Coronary artery (tissue), 2 donors: ENCODE results near the gene SRSF1.

Experiments used
- DNase-seq: peaks from one replicate; pipeline ENCODE4 v3.0.0-alpha.2; 2017; ENCODE audit warnings: low spot score
- H3K27ac ChIP-seq, 2 donors: fragments of 200-600 bp; sonication (generic); one replicate each; pipeline ENCODE4 v1.5.1; 2016 to 2019
- H3K4me3 ChIP-seq: fragments of 200-600 bp; sonication (generic); 2 replicates; pipeline ENCODE4 v1.5.1; 2016; ENCODE audit warnings: mild to moderate bottlenecking, moderate library complexity
- TF ChIP-seq, protein P1 (sequence below): fragments of 200-600 bp; sonication (generic); IDR thresholded peaks from one replicate; pipeline ENCODE4 v1.5.1; 2019; ENCODE audit warnings: antibody characterized with exemption

Gene SRSF1, protein sequence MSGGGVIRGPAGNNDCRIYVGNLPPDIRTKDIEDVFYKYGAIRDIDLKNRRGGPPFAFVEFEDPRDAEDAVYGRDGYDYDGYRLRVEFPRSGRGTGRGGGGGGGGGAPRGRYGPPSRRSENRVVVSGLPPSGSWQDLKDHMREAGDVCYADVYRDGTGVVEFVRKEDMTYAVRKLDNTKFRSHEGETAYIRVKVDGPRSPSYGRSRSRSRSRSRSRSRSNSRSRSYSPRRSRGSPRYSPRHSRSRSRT

DNA sequence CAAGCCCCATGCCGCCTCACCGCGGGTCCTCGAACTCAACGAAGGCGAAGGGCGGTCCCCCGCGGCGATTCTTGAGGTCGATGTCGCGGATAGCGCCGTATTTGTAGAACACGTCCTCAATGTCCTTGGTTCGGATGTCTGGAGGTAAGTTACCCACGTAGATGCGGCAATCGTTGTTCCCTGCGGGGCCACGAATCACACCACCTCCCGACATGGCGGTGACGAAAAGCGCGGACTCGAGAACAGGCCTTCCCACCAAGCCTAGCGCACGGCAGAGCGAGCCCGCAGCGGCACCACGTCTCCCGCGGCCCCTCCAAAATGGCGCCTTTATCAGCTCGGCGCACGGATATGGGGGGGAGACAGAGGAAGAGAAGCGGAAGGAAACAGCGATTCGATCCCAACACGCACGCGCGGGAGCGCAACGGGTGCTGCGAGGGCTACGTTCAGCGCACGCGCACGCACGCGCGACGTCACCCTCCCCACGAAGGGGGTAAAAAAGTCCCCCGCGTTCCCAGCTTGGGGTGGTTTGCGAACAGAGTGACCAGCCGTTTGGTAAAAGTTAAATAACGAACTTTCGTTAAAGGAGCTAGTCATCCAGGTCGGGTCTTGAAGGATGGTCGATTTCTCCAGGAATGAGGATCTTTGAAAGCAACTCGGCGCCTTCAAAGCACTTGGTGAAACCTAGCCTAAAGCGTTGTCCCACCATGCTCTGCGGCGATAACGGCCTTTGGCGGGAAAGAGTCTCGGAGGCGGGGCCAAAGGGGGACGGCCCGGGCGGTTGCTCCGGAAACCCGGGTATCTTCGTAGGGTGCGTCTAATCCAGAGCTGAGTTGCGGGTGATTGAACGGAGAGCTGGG, at the start of gene SRSF1:
SRSF1 (minus strand) TSS at position 323 of the 857 bp plus-strand sequence; CDS start at position 214, 109 bp downstream.
- H3K27ac ChIP-seq: peak within 1 kb of the TSS; percentile 99 to 100
- H3K4me3 ChIP-seq: peak within 1 kb of the TSS; percentile 98
- DNase-seq: peak; percentile 97
- TF ChIP-seq, protein P1, sequence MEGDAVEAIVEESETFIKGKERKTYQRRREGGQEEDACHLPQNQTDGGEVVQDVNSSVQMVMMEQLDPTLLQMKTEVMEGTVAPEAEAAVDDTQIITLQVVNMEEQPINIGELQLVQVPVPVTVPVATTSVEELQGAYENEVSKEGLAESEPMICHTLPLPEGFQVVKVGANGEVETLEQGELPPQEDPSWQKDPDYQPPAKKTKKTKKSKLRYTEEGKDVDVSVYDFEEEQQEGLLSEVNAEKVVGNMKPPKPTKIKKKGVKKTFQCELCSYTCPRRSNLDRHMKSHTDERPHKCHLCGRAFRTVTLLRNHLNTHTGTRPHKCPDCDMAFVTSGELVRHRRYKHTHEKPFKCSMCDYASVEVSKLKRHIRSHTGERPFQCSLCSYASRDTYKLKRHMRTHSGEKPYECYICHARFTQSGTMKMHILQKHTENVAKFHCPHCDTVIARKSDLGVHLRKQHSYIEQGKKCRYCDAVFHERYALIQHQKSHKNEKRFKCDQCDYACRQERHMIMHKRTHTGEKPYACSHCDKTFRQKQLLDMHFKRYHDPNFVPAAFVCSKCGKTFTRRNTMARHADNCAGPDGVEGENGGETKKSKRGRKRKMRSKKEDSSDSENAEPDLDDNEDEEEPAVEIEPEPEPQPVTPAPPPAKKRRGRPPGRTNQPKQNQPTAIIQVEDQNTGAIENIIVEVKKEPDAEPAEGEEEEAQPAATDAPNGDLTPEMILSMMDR: no peak

DNA sequence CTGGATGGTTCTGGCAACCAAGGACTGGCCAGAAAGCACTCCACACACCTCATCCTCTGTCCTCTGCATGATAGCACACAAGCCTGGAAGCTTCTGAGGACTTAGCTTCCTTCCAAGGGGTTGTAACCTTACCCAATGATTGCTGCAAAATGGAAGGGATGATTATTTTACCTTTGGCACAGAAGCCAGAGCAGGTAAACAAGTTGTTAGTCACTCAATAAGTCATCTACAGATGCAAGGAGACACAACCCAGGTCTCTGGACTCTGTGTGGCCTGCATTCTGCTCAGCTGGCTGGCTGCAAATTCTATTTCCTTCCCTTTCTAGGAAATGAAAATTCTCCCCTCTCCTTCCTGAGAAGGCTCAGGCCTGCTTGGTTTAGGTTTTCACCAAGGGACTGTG, 49.4 kb upstream of the SRSF1 start:
- Histone ChIP-seq H3K4me3 (no peak overlapping the region), H3K27ac (no peak overlapping the region)
- TF ChIP-seq, protein P1: no peak
- no peak for DNase-seq

DNA sequence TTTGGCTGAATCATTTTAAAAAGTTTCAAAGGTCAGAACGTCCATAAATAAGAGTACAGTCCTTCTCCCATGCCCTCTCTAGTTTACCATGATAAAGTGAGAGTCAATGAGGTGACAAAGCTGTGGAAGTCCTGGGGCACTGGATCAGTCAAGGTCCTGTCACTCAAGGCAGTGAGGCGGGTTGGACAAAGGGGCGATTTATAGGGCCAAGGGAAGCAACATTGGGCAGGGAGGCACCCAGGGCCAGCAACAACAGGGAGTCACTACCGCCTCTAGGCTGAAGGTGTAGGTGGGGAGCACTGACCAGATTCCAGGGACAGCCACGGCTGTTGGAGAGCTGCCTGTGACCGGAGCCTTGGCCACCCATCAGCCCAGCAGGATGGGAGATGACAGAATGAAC, 47.6 kb upstream of the SRSF1 start:
- H3K27ac ChIP-seq: no peak overlapping the region
- TF ChIP-seq, protein P1: no peak
- no peak overlapping the region for H3K4me3 ChIP-seq
- peak; percentile 35 for DNase-seq

DNA sequence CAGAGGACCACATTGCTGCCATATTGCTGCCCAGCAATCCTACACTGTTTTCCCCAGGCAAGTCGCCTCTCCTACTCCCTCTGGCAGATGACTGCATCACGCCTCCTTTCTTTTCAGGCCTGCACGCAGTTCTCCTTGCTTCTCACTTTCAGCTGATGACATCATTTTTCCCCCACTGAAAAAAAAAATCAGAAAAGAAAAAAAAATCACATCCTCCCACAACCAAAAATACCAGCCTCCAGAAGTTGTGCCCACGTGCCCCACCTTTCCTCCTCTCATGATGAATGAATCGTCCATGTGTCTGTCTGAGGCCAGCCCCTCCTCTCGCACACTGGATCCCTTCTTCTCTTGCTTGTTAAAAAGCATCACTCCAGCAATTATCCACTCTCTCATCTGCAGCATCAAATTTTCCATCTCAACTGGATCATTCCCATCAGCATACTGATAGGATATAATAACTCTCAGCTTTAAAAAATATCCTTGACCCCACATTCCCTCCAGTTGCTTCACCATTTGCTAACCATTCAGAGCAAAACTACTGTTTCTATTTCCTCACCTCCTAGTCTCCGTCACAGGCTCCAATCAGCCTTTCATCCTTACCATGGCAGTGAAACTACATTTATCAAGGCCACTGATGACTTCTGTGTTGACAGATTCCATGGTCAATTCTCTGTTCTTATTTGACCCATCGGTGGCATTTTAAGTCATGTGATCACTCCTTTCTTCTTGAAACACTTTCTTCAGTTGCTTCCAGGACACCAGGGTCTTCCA, 46.1 kb upstream of the SRSF1 start:
- Histone ChIP-seq H3K27ac (no peak overlapping the region), H3K4me3 (no peak overlapping the region)
- TF ChIP-seq, protein P1: no peak
- no peak for DNase-seq

DNA sequence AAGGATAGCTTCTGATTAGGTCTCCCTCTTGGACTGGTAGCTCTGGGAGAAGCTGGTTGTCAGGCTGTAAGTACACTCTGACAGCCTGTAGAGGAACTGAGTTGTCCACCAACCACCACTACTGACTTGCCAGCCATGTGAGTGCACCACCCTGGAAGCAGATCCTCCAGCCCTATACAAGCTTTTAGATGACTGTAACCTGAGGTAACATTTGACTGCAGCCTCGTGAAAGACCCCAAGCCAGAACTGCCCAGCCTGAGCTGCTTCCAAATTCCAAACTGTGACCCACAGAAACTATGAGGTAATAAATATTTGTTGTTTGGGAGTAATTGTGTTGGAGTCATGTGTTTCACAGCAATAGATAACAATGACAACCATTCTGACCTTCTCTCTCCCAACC, 45.4 kb upstream of the SRSF1 start:
- no peak for DNase-seq
- no peak overlapping the region for H3K27ac ChIP-seq
- TF ChIP-seq, protein P1: no peak
- no peak overlapping the region for H3K4me3 ChIP-seq

DNA sequence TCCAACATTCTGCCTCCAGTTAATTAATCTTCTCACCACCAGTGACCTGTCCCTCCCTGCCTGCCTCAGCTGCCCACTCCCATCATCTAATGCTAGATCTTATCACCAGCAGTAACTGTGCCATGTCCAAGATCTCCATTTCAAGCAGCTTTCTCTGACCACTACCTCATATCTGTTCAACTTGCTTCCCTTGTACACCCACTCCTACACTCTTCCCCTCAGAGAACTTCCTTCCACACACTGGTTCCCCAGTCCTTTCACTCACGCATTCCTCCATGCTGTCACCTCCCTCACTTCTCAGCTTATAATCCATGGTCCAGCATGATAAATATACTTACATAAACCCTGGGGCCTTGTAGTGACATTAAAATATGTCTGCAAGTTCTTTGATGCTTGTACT, 44.4 kb upstream of the SRSF1 start:
- TF ChIP-seq, protein P1: no peak
- DNase-seq: no peak
- H3K27ac ChIP-seq: no peak overlapping the region
- H3K4me3 ChIP-seq: no peak overlapping the region
